Stimulated activated CD4-positive, alpha-beta T cell treated with anti-CD3 and anti-CD28 coated beads, TNF-alpha, amount 100 ng/mL, for 24 hours (primary cell): Measurements from ENCODE around the gene BACH2.
"Not testable (repeated sequence)": the region's sequence is repeated elsewhere in the genome, so short reads cannot be mapped to it uniquely, and the experiment has no call there.

Experiments used
- DNase-seq, 3 experiments: peaks; one replicate each; pipeline ENCODE4 v3.0.0-alpha.2; 2020; ENCODE audit warnings: low read depth in 3 of 3

Gene BACH2

DNA sequence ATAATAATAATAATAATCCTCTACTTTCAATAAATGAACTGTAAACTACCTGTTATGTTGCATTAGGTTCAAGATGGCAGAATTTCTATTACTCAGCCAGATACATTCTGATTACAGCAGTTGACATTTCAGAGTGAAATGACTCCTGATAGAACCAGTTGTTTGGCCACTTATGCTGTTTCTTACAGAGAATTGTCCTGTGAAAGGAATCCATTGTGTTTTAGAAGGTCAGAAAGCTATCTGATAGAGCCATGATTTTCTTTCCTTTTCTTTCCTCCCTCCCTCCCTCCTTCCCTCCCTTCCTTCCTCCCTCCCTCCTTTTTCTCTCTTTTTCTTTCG lies 385.8 kb downstream of the BACH2 start:
- no peak for DNase-seq

- DNase-seq: not testable (repeated sequence)
Observed at GRCh38 chr6:89910001-89910901, 386.4 kb downstream of the BACH2 start.

- DNase-seq: no peak
Observed at GRCh38 chr6:89895276-89895874, 401.3 kb downstream of the BACH2 start.

DNA sequence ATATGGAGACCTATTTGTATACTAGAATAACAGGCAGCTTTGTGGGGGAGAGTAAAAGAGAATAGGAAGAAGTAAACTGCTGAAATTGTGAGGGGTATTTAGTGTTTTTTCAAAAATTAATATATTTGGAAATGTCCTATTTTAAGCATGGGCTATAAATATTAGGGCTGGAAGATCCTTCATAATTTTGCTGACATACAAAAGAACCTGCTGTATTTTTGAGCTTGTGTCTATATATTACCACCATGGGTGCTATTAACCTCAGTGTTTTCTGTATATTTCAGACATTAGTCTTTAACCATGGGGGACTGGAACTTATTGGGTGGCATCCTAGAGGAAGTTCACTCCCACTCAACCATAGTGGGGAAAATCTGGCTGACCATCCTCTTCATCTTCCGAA lies 402.5 kb downstream of the BACH2 start, which contains the start of gene GJA10:
TSS of gene GJA10 (plus strand) at position 301 of the 400 bp plus-strand sequence. CDS start at position 301, 0 bp downstream.
- no peak for DNase-seq

DNA sequence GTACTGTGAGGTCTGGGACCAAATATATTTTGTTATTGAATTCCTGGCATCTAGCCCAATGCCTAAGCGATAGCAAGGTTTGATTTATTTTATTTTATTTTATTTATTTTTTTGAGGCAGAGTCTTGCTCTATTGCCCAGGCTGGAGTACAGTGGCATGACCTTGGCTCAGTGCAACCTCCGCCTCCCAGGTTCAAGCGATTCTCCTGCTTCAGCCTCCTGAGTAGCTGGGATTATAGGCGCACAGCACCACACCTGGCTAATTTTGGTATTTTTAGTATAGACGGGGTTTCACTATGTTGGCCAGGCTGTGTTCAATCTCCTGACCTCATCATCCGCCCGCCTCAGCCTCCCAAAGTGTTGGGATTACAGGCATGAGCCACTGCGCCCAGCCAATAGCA lies 404.1 kb downstream of the BACH2 start:
- DNase-seq: not testable (repeated sequence)

DNA sequence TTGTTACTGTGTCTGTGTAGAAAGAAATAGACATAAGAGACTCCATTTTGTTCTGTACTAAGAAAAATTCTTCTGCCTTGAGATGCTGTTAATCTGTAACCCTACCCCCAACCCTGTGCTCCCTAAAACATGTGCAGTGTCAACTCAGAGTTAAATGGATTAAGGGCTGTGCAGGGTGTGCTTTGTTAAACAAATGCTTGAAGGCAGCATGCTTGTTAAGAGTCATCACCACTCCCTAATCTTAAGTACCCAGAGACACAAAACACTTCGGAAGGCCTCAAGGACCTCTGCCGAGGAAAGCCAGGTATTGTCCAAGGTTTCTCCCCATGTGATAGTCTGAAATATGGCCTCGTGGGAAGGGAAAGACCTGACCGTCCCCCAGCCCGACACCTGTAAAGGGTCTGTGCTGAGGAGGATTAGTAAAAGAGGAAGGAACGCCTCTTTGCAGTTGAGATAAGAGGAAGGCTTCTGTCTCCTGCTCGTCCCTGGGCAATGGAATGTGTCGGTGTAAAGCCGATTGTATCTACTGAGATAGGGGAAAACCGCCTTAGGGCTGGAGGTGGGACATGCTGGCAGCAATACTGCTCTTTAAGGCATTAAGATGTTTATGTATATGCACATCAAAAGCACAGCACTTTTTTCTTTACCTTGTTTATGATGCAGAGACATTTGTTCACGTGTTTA lies 405.7 kb downstream of the BACH2 start:
- DNase-seq: not testable (repeated sequence)

- DNase-seq: no peak
Observed at GRCh38 chr6:89888871-89889270, 407.8 kb downstream of the BACH2 start.

- DNase-seq: no peak
Observed at GRCh38 chr6:89888138-89888514, 408.5 kb downstream of the BACH2 start.

DNA sequence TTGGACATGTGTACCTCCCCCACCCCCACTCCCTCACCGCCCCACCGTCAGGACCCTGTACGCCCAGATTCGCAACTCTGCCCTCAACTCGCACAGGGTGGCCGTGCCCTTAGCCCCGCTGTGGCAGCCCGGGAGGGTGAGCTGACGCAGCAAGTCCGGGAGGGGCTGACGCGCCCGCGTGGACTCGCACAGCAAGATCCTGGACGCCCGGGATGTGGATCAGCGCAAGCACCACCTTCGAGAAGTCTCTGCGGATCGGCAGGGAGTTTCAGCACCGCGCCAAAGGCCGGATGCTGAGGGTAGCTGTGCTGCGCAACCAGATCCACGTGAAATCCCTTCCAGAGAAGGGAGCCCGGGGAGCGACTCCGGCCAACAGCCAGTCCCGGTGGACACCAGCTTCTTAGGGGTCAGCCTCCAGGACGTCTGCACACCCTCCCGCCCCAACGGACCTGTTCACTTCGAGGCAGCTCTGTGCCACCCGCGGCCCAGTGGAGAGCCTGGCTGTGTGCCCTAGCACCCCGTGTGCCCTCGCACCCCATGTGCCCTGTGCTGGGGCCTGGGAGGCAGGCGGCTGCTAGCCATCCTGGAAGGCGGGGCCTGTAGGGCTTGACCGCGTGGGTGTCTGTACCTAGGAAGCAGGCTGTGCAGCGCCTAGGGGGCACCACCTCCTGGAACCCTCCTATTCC lies 409.0 kb downstream of the BACH2 start:
- no peak for DNase-seq

DNA sequence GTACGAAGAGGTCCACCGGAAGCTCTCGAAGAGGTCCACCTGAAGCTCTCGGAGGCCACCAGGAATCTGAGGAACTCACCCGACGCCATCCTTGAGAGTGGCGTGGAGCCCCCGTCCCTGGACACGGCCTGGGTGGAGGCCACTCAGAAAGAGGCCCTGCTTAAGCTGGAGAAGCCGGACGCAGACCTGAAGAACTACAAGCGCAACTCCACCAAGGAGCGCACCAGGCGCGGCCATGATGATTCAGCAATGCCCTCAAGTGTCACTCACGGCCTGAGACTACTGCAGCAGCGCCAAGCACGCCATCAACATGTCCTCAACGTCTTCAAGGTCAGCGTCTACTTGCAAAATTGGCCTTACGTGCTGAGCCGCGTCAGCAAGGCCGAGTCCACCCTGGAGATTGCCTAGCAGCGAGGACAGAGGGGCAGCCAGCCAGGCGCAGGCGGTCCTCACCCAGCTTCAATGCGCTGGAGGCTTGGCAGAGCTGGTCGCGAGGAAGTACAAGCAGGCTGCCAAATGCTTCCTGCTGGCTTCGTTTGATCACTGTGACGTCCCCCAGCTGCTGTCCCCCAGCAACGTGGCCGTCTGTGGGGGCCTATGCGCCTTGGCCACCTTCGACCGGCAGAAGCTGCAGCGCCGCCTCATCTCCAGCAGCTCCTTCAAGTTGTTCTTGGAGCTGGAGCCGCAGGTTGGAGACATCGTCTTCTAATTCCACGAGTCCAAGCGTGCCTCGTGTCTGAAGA lies 410.1 kb downstream of the BACH2 start:
- DNase-seq: no peak
